GM19438 (cell line): ENCODE measurements around the gene GNRH2.
"Not testable (repeated sequence)": the region's sequence is repeated elsewhere in the genome, so short reads cannot be mapped to it uniquely, and the experiment has no call there.

Experiments
- ATAC-seq: cut with Tn5 transposase; IDR thresholded peaks from one replicate; pipeline ENCODE4 v1.9.1; 2021; ENCODE audit warnings: low read depth; ENCODE audit not compliant: unreplicated experiment

The GNRH2 gene

DNA sequence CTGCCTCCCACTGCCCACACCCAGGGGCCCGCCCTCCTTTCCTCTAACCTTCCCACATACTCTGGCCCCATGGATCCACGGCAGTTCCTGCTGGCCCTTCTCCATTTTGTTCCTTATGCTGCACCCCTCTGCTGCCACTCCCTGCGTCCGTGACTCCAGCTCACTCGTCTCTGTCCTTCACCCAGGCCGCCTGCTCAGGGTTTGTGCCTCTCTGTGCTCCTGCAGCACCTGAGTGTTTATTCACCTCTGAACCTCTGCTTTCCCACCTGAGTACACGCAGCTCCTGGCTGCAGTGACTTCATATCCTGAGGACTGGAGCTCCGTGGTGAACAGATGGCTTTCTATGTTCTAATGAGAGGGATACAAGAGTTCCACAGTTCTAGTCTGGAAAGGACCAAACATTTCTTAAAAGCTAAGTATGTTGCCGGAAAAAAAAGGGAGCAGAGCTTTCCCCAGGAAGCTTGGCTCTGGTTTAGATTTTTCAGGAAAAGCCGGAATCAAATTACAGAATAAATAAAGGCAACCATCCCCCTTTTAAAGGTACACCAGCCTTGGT lies 1.5 kb upstream of the GNRH2 start:
- ATAC-seq, result no peak

DNA sequence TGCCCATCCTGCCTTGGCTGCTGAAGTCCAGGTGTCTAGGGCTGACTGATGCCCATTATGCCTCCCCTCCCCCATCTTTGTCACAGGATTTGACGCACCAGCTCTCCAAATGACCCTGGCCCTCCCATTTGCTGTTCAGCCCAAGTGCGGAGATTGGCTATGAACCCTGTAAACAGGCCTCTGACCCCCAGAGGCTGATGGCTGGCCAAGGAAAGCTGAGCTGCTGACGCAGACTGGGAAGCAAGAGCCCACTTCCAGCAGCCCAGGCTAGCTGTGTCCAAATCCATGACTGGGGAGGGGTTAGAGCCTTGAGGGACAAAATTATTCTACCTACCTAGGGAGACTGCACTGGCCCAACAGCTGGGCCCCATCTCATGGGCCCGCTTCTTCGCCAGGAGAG lies 797 bp upstream of the GNRH2 start:
- ATAC-seq, result no peak

GRCh38 chr20:3044336-3044965 lies 1.0 kb downstream of the GNRH2 start:
- ATAC-seq, result no peak

- peak; percentile 52 for ATAC-seq
Measured at GRCh38 chr20:3045042-3045815, 1.8 kb downstream of the GNRH2 start.

DNA sequence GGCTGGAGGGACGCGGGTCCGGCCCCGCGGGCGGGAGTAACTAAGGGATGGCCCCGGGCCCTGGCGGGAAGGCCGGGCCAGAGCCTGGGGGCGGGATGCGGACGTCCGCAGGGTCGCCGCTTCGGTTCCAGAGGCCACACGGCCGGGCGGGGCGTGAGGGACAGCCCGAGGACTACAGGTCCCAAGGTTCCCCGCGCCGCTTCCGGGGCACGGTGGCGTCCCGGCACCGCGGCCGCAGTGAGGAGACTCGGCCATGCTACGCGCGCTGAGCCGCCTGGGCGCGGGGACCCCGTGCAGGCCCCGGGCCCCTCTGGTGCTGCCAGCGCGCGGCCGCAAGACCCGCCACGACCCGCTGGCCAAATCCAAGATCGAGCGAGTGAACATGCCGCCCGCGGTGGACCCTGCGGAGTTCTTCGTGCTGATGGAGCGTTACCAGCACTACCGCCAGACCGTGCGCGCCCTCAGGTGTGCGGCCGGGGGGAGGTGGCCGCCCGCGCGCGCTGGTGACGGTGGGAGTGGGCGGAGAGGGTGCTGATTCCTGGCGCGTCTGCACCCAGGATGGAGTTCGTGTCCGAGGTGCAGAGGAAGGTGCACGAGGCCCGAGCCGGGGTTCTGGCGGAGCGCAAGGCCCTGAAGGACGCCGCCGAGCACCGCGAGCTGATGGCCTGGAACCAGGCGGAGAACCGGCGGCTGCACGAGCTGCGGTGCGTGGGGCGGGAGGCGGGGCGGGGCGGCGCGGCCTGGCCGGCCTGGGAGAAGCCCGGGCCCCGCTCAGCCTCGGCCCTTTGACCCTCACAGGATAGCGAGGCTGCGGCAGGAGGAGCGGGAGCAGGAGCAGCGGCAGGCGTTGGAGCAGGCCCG lies 2.6 kb downstream of the GNRH2 start, which contains the start of gene MRPS26:
MRPS26 (plus strand) TSS at position 237 of the 861 bp plus-strand sequence; CDS start at position 254, 17 bp downstream.
- ATAC-seq, result peak; percentile 82

DNA sequence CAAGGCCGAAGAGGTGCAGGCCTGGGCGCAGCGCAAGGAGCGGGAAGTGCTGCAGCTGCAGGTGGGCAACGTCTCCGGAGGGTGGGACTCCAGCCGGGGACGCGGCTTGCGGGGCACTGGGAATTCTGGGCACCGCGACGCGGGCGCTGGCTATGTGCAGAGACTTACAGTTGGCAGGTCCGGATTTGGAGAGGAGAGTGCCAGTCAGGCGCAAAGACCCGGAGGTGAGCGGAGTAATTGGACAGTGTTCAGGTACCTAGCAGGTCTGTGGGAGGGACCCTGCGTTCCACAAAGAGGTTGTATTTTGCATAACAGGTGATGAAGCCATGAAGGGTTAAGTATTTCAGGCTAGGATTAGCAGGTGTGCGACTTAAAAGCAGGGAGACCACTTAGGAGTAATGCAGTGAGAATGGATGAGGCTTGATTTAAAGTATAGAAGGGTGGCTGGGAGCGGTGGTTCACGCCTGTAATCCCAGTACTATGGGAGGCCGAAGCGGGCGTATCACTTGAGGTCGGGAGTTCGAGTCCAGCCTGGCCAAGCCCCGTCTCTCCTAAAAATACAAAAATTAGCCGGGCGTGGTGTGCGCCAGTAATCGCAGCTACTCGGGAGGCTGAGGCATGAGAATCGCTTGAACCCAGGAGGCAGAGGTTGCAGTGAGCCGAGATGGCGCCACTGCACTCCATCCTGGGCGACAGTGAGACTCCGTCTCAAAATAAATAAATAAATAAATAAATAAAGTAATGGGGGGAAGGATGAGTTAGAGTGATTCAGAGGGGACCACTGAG lies 3.4 kb downstream of the GNRH2 start:
- no peak for ATAC-seq

DNA sequence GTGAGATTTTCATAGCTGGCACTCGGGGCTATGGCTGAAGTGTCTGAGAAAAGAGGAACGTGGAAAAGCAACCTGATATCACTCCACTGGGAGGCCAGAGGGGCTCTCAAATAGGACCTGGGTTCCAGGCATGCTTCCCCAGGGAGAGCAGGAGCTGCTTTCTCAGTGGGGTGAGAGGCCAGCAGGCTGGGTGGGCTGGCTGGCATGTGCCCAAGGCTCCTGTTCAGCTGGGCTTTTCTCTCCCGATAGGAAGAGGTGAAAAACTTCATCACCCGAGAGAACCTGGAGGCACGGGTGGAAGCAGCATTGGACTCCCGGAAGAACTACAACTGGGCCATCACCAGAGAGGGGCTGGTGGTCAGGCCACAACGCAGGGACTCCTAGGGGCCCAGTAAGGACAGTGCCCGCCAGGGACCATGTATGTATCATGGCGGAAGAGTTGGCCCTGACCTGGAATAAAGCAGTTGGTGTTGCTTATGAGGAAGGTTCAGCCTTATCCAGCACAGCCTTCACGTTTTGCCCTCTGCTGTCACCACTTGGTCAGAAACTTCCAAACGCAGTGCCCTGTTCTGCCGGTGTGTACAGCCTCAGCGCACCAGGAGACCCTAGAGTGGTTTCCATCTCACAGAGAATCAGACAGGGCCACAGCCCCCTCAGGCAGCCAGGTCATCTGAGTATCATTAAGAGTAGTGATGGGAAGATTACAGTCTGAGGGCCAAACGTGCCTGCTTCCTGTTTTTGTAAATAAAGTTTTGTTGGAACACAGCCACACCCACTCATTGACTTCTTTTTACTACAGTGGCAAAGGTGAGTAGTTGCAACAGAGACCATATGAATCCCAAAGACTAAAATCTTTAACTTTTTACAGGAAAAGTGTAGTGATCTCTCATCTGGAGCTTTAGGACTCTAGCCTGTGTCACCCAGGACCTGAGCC lies 4.3 kb downstream of the GNRH2 start:
- no peak for ATAC-seq

GRCh38 chr20:3051385-3052019 lies 8.1 kb downstream of the GNRH2 start:
- no peak for ATAC-seq

- ATAC-seq, result no peak
Measured at GRCh38 chr20:3059489-3059888, 16.1 kb downstream of the GNRH2 start.

DNA sequence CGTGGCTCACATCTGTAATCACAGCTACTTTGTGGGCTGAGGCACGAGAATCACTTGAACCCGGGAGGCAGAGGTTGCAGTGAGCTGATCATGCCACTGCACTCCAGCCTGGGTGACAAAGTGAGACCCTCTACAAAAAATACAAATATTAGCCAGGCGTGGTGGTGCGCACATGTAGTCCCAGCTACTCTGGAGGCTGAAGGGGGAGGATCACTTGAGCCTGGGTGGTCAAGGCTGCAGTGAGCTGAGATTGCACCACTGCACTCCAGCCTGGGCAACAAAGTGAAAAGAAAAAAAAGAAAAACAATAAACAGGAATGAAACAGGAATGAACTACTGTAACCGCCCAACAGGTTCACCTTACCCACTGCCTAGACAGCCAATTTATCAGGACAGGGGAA lies 20.7 kb downstream of the GNRH2 start:
- not testable (repeated sequence) for ATAC-seq

GRCh38 chr20:3067139-3068014 lies 24.0 kb downstream of the GNRH2 start:
- peak; percentile 27 for ATAC-seq

DNA sequence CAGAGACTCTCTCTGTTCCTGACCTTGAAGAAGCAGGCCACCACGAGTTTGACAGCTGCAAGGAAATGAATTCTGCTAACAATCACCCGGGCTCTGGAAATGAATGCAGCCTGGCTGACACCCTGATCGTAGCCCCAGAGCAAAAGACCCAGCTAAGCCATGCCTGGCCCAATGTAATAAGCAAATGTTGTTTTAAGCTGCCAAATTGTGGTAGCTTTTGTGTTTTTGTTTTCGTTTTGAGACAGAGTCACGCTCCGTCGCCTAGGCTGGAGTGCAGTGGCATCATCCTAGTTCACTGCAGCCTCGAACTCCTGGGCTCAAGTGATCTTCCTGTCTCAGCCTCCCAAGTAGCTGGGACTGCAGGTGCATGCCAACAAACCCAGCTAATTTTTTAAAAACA lies 24.7 kb downstream of the GNRH2 start:
- ATAC-seq, result peak; percentile 58

DNA sequence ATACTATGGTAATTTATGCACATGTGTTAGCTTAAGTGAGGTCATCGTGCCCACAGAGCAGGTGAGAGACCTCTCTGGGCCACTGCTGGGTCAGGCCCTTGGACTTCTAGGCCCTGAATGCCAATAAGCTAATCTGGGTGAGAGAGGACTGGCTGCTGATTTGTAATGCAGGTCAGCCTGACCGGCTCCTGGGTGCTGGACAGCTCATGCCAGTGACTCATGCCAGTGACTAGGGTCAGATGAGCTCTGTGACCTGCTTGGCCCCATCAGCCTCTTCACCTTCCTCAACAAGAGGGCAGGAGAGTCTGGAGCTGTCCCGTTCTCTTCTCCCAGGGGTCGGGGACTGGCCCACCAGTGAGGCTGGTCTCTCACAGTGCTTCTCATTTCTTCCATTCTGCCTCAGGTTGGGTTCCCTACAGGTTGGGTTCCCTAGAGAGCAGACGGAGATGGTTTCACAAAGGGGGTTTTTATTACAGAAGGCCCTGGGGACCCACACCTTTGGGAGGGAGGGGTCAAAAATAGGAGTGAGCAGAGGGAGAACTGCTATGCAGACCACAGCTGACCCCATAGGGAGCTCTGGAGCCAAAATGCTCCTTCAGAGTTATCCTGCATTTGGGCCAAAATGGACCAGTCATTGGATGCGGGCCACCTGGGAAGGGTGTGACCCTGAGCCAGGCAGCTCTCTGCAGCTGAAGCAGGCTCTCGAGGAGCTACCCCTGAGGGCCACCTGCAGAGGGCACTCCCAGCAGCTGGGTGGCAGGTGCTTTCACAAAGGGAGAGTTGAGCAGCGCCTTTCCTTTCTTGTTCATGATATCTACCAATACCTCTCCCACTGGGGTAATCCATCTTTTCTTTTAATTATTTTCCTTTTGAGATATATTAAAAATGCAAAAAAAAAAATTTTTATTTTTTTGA lies 25.8 kb downstream of the GNRH2 start:
- ATAC-seq, result no peak

- no peak for ATAC-seq
Measured at GRCh38 chr20:3070725-3071124, 27.3 kb downstream of the GNRH2 start.

GRCh38 chr20:3071266-3071609 lies 27.8 kb downstream of the GNRH2 start:
- ATAC-seq, result no peak

DNA sequence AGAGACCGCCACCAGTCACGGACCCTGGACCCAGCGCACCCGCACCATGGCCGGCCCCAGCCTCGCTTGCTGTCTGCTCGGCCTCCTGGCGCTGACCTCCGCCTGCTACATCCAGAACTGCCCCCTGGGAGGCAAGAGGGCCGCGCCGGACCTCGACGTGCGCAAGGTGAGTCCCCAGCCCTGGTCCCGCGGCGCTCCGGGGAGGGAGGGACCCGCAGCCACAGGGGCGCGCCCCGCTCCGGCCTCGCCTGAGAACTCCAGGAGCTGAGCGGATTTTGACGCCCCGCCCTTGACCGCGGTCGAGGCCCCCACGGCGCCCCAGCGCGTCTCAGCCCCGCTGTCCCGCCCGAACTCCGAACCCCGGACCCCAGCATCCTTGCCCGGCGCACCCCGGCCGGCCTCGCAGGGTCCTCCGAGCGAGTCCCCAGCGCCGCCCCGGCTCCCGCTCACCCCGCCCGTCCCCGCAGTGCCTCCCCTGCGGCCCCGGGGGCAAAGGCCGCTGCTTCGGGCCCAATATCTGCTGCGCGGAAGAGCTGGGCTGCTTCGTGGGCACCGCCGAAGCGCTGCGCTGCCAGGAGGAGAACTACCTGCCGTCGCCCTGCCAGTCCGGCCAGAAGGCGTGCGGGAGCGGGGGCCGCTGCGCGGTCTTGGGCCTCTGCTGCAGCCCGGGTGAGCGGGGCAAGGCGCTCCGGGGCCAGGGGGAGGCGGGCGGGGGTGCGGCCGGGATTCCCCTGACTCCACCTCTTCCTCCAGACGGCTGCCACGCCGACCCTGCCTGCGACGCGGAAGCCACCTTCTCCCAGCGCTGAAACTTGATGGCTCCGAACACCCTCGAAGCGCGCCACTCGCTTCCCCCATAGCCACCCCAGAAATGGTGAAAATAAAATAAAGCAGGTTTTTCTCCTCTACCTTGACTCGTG lies 28.4 kb downstream of the GNRH2 start, which contains the start of gene OXT:
OXT (plus strand) TSS at position 11 of the 920 bp plus-strand sequence; CDS start at position 47, 36 bp downstream.
- no peak for ATAC-seq
